HEK293 (cell line): Measurements from ENCODE around the gene KCNQ2.
A peak's percentile ranks its signal among the peaks of the same experiment; 100 is the strongest.

Source experiments
- CTCF ChIA-PET: fragments of 350-600 bp; formaldehyde crosslinking; extraction: SDS; loops from one replicate; lab custom pipeline; 2021; ENCODE audit warnings: antibody characterized with exemption; lab: Yijun Ruan, JAX
- POLR2A ChIA-PET: fragments of 300-600 bp; formaldehyde crosslinking; extraction: SDS; loops from one replicate; lab custom pipeline; 2020; ENCODE audit warnings: antibody characterized with exemption, inconsistent platforms; lab: Yijun Ruan, JAX
- H3K27ac ChIP-seq: fragments of 200-500 bp; sonication (Bioruptor generic); 2 replicates; pipeline ENCODE4 v1.5.1; 2014; ENCODE audit warnings: low read depth, low read length, control low read depth, inconsistent platforms; ENCODE audit errors: extremely low read depth
- H3K36me3 ChIP-seq, 2 experiments: fragments of 200-500 bp in 1 of 2; sonication (Bioruptor generic) in 1 of 2; 1 replicate in 1 of 2; 2 replicates in 1 of 2; pipeline ENCODE4 v1.5.1; 2014 to 2017; ENCODE audit warnings: inconsistent platforms in 2 of 2, low read length in 2 of 2; ENCODE audit not compliant: control insufficient read depth in 2 of 2, insufficient read depth in 1 of 2
- H3K4me1 ChIP-seq: fragments of 200-500 bp; sonication (Bioruptor generic); 2 replicates; pipeline ENCODE4 v1.5.1; 2014; ENCODE audit warnings: mild to moderate bottlenecking, low read length, inconsistent platforms; ENCODE audit not compliant: control insufficient read depth, insufficient read depth
- H3K4me3 ChIP-seq: 2 replicates; pipeline ENCODE4 v1.5.1; 2011; ENCODE audit warnings: low read depth, mild to moderate bottlenecking, control low read depth, low read length, moderate library complexity
- H3K9me3 ChIP-seq: fragments of 200-500 bp; sonication (Bioruptor generic); 2 replicates; pipeline ENCODE4 v1.5.1; 2014; ENCODE audit warnings: low read depth, low read length, inconsistent platforms; ENCODE audit not compliant: control insufficient read depth, insufficient read depth
- FEZF1 ChIP-seq: fragments of 450-650 bp; formaldehyde crosslinking; IDR thresholded peaks from 2 replicates; pipeline ENCODE4 v1.5.1; 2016; ENCODE audit warnings: missing biosample characterization, missing genetic modification characterization
- KLF1 ChIP-seq: fragments of 450-650 bp; formaldehyde crosslinking; IDR thresholded peaks from 2 replicates; pipeline ENCODE4 v1.5.1; 2016; ENCODE audit warnings: missing biosample characterization, missing genetic modification characterization
- KLF16 ChIP-seq: fragments of 450-650 bp; formaldehyde crosslinking; IDR thresholded peaks from 2 replicates; pipeline ENCODE4 v1.5.1; 2017; ENCODE audit warnings: missing biosample characterization, missing genetic modification characterization
- KLF8 ChIP-seq: fragments of 450-650 bp; formaldehyde crosslinking; IDR thresholded peaks from 2 replicates; pipeline ENCODE4 v1.5.1; 2016; ENCODE audit warnings: missing biosample characterization, missing genetic modification characterization
- ZBTB7A ChIP-seq: fragments of 450-650 bp; formaldehyde crosslinking; IDR thresholded peaks from 2 replicates; pipeline ENCODE4 v1.5.1; 2016; ENCODE audit warnings: low read depth, missing biosample characterization, missing genetic modification characterization
- ZEB2 ChIP-seq: fragments of 450-650 bp; formaldehyde crosslinking; IDR thresholded peaks from 2 replicates; pipeline ENCODE4 v1.5.1; 2016; ENCODE audit warnings: missing biosample characterization, missing genetic modification characterization
- ZNF112 ChIP-seq: fragments of 450-650 bp; formaldehyde crosslinking; IDR thresholded peaks from 2 replicates; pipeline ENCODE4 v1.5.0; 2017; ENCODE audit warnings: missing biosample characterization, missing genetic modification characterization
- ZNF121 ChIP-seq: fragments of 450-650 bp; formaldehyde crosslinking; IDR thresholded peaks from 2 replicates; pipeline ENCODE4 v1.5.1; 2016; ENCODE audit warnings: missing biosample characterization, missing genetic modification characterization
- ZNF248 ChIP-seq: fragments of 450-650 bp; formaldehyde crosslinking; IDR thresholded peaks from 2 replicates; pipeline ENCODE4 v1.5.1; 2017; ENCODE audit warnings: missing biosample characterization, missing genetic modification characterization
- ZNF335 ChIP-seq: fragments of 450-650 bp; formaldehyde crosslinking; conservative IDR thresholded peaks from 2 replicates; pipeline ENCODE4 v1.5.1; 2016; ENCODE audit warnings: missing biosample characterization, missing genetic modification characterization
- ZNF350 ChIP-seq: fragments of 450-650 bp; formaldehyde crosslinking; IDR thresholded peaks from 2 replicates; pipeline ENCODE4 v1.5.0; 2017; ENCODE audit warnings: missing biosample characterization, mild to moderate bottlenecking, missing genetic modification characterization
- ZNF391 ChIP-seq: fragments of 450-650 bp; formaldehyde crosslinking; IDR thresholded peaks from 2 replicates; pipeline ENCODE4 v1.5.1; 2016; ENCODE audit warnings: low read depth, missing biosample characterization, missing genetic modification characterization, borderline replicate concordance
- ZNF473 ChIP-seq: fragments of 450-650 bp; formaldehyde crosslinking; IDR thresholded peaks from 2 replicates; pipeline ENCODE4 v1.5.1; 2017; ENCODE audit warnings: missing biosample characterization, missing genetic modification characterization
- ZNF600 ChIP-seq: fragments of 450-650 bp; formaldehyde crosslinking; IDR thresholded peaks from 2 replicates; pipeline ENCODE4 v1.5.1; 2016; ENCODE audit warnings: missing biosample characterization, missing genetic modification characterization
- ZNF623 ChIP-seq: fragments of 450-650 bp; formaldehyde crosslinking; IDR thresholded peaks from 2 replicates; pipeline ENCODE4 v1.5.1; 2016; ENCODE audit warnings: missing biosample characterization, missing genetic modification characterization
- ZNF768 ChIP-seq: fragments of 450-650 bp; formaldehyde crosslinking; IDR thresholded peaks from 2 replicates; pipeline ENCODE4 v1.5.1; 2018; ENCODE audit warnings: missing biosample characterization, mild to moderate bottlenecking, missing genetic modification characterization
- ZNF791 ChIP-seq: fragments of 450-650 bp; formaldehyde crosslinking; IDR thresholded peaks from 2 replicates; pipeline ENCODE4 v1.5.1; 2016; ENCODE audit warnings: missing biosample characterization, missing genetic modification characterization
- TF ChIP-seq, protein P1 (sequence below): fragments of 450-650 bp; formaldehyde crosslinking; IDR thresholded peaks from 2 replicates; pipeline ENCODE4 v1.5.1; 2016; ENCODE audit warnings: missing biosample characterization, missing genetic modification characterization, borderline replicate concordance
- TF ChIP-seq, protein P2 (sequence below): IDR thresholded peaks from 2 replicates; pipeline ENCODE4 v1.6.1; 2011; ENCODE audit warnings: mild to moderate bottlenecking, low read depth, low read length, borderline replicate concordance
- TF ChIP-seq, protein P3 (sequence below): fragments of 450-650 bp; formaldehyde crosslinking; IDR thresholded peaks from 2 replicates; pipeline ENCODE4 v1.5.1; 2017; ENCODE audit warnings: missing biosample characterization, missing genetic modification characterization
- TF ChIP-seq, protein P4 (sequence below): fragments of 450-650 bp; formaldehyde crosslinking; IDR thresholded peaks from 2 replicates; pipeline ENCODE4 v1.5.1; 2016; ENCODE audit warnings: missing biosample characterization, missing genetic modification characterization
- TF ChIP-seq, protein P5 (sequence below): fragments of 450-650 bp; formaldehyde crosslinking; IDR thresholded peaks from 2 replicates; pipeline ENCODE4 v1.5.1; 2016; ENCODE audit warnings: missing biosample characterization, missing genetic modification characterization
- TF ChIP-seq, protein P6 (sequence below): fragments of 450-650 bp; formaldehyde crosslinking; IDR thresholded peaks from 2 replicates; pipeline ENCODE4 v1.5.1; 2016; ENCODE audit warnings: missing biosample characterization, missing genetic modification characterization

KCNQ2 gene

DNA sequence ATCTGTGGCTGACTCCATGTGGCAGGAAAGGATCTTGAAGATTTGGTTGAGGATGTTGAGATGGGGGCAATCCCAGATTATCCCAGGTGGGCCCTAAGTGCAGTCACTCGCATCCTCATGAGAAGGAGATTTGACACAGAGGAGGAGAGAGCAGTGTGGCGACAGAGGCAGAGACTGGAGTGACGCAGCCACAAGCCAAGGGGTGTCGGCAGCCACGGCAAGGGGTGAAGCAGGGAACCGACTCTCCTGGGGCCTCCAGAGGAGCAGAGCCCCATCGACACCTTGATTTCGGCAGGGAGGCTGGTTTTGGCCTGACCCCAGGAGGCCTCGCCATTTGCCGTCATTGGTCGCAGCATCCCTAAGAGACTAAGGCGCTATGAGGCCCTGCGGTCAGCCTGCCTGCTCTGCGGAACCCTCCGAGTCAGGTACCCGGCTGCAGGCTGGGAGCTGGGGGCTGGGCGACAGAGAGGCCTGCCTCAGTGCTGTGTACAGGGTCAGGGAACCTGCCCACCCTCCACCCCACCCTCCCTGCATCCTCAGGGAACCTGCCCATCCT, 13.9 kb upstream of the KCNQ2 start:
- peaks cover 6% of the 10 kb centered on the region for H3K4me1 ChIP-seq
- no peak overlapping the region for H3K4me3 ChIP-seq
- H3K36me3 ChIP-seq: peaks cover 0 to 27% of the 10 kb centered on the region in 2 experiments; a peak in 2 of 3 replicates
- no peak overlapping the region for H3K27ac ChIP-seq
- no peaks in the 10 kb centered on the region for H3K9me3 ChIP-seq
- ChIA-PET CTCF (no interaction called here), POLR2A (interaction anchor here (1.0 kb wide), 1 partner anchor 40 kb away, joined by 3 read pairs; no protein-coding TSS in a partner anchor)
- no peak for TF ChIP-seq ZNF350 (tag by site-specific recombination)
- no peak for TF ChIP-seq ZNF335 (tag by site-specific recombination)
- TF ChIP-seq, protein P1, sequence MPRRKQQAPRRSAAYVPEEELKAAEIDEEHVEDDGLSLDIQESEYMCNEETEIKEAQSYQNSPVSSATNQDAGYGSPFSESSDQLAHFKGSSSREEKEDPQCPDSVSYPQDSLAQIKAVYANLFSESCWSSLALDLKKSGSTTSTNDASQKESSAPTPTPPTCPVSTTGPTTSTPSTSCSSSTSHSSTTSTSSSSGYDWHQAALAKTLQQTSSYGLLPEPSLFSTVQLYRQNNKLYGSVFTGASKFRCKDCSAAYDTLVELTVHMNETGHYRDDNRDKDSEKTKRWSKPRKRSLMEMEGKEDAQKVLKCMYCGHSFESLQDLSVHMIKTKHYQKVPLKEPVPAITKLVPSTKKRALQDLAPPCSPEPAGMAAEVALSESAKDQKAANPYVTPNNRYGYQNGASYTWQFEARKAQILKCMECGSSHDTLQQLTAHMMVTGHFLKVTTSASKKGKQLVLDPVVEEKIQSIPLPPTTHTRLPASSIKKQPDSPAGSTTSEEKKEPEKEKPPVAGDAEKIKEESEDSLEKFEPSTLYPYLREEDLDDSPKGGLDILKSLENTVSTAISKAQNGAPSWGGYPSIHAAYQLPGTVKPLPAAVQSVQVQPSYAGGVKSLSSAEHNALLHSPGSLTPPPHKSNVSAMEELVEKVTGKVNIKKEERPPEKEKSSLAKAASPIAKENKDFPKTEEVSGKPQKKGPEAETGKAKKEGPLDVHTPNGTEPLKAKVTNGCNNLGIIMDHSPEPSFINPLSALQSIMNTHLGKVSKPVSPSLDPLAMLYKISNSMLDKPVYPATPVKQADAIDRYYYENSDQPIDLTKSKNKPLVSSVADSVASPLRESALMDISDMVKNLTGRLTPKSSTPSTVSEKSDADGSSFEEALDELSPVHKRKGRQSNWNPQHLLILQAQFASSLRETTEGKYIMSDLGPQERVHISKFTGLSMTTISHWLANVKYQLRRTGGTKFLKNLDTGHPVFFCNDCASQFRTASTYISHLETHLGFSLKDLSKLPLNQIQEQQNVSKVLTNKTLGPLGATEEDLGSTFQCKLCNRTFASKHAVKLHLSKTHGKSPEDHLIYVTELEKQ (tag by site-specific recombination): no peak
- no peak for TF ChIP-seq ZNF248 (tag by site-specific recombination)
- TF ChIP-seq ZNF600 (tag by site-specific recombination): peak; percentile 50; the same call in 1 of the 2 replicates
- TF ChIP-seq ZNF391 (tag by site-specific recombination): no peak
- TF ChIP-seq, protein P2, sequence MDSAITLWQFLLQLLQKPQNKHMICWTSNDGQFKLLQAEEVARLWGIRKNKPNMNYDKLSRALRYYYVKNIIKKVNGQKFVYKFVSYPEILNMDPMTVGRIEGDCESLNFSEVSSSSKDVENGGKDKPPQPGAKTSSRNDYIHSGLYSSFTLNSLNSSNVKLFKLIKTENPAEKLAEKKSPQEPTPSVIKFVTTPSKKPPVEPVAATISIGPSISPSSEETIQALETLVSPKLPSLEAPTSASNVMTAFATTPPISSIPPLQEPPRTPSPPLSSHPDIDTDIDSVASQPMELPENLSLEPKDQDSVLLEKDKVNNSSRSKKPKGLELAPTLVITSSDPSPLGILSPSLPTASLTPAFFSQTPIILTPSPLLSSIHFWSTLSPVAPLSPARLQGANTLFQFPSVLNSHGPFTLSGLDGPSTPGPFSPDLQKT: no peak
- no peak for TF ChIP-seq ZEB2 (tag by site-specific recombination)
- TF ChIP-seq, protein P3, sequence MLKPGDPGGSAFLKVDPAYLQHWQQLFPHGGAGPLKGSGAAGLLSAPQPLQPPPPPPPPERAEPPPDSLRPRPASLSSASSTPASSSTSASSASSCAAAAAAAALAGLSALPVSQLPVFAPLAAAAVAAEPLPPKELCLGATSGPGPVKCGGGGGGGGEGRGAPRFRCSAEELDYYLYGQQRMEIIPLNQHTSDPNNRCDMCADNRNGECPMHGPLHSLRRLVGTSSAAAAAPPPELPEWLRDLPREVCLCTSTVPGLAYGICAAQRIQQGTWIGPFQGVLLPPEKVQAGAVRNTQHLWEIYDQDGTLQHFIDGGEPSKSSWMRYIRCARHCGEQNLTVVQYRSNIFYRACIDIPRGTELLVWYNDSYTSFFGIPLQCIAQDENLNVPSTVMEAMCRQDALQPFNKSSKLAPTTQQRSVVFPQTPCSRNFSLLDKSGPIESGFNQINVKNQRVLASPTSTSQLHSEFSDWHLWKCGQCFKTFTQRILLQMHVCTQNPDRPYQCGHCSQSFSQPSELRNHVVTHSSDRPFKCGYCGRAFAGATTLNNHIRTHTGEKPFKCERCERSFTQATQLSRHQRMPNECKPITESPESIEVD (tag by site-specific recombination): no peak
- no peak for TF ChIP-seq ZNF768 (tag by site-specific recombination)
- TF ChIP-seq, protein P4, sequence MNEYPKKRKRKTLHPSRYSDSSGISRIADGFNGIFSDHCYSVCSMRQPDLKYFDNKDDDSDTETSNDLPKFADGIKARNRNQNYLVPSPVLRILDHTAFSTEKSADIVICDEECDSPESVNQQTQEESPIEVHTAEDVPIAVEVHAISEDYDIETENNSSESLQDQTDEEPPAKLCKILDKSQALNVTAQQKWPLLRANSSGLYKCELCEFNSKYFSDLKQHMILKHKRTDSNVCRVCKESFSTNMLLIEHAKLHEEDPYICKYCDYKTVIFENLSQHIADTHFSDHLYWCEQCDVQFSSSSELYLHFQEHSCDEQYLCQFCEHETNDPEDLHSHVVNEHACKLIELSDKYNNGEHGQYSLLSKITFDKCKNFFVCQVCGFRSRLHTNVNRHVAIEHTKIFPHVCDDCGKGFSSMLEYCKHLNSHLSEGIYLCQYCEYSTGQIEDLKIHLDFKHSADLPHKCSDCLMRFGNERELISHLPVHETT (tag by site-specific recombination): 0 out of 2 replicates have a peak, but pooled peaks have one; percentile 13
- TF ChIP-seq KLF8 (tag by site-specific recombination): peak; percentile 34; the same call in 1 of the 2 replicates
- TF ChIP-seq ZNF112 (tag by site-specific recombination): no peak
- no peak for TF ChIP-seq FEZF1
- no peak for TF ChIP-seq ZNF473 (tag by site-specific recombination)
- no peak for TF ChIP-seq ZNF121 (tag by site-specific recombination)
- no peak for TF ChIP-seq ZNF791
- TF ChIP-seq KLF1 (tag by site-specific recombination): no peak
- TF ChIP-seq KLF16: no peak
- TF ChIP-seq, protein P5, sequence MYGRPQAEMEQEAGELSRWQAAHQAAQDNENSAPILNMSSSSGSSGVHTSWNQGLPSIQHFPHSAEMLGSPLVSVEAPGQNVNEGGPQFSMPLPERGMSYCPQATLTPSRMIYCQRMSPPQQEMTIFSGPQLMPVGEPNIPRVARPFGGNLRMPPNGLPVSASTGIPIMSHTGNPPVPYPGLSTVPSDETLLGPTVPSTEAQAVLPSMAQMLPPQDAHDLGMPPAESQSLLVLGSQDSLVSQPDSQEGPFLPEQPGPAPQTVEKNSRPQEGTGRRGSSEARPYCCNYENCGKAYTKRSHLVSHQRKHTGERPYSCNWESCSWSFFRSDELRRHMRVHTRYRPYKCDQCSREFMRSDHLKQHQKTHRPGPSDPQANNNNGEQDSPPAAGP (tag by site-specific recombination): no peak
- no peak for TF ChIP-seq ZNF623 (tag by site-specific recombination)
- TF ChIP-seq, protein P6, sequence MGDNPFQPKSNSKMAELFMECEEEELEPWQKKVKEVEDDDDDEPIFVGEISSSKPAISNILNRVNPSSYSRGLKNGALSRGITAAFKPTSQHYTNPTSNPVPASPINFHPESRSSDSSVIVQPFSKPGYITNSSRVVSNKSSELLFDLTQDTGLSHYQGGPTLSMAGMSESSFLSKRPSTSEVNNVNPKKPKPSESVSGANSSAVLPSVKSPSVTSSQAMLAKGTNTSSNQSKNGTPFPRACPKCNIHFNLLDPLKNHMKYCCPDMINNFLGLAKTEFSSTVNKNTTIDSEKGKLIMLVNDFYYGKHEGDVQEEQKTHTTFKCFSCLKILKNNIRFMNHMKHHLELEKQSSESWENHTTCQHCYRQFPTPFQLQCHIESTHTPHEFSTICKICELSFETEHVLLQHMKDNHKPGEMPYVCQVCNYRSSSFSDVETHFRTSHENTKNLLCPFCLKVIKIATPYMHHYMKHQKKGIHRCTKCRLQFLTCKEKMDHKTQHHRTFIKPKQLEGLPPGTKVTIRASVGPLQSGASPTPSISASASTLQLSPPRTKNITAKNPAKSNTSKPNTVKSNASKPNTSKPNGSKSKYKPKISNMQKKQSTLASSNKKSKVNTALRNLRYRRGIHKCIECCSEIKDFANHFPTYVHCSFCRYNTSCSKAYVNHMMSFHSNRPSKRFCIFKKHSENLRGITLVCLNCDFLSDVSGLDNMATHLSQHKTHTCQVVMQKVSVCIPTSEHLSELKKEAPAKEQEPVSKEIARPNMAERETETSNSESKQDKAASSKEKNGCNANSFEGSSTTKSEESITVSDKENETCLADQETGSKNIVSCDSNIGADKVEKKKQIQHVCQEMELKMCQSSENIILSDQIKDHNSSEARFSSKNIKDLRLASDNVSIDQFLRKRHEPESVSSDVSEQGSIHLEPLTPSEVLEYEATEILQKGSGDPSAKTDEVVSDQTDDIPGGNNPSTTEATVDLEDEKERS (tag by site-specific recombination): peak; percentile 92; the same call in 1 of the 2 replicates
- TF ChIP-seq ZBTB7A (tag by site-specific recombination): 0 out of 2 replicates have a peak, but pooled peaks have one; percentile 32
